Head of caudate nucleus (tissue), 42 donors: Measurements from ENCODE around the gene NT5DC3.

Experiments used
- DNase-seq, 42 donors: peaks; one replicate each; pipeline versions ENCODE4 v3.0.0 to v3.0.0-alpha.2; 2020 to 2021; ENCODE audit warnings: mixed read lengths in 7 of 42
- intact Hi-C: fragments of 100-400 bp; cut with DNase I; formaldehyde crosslinking; loops from one replicate; pipeline ENCODE4 v1.15.0; 2022

Gene NT5DC3

GRCh38 chr12:103858953-103859601, 18.0 kb upstream of the NT5DC3 start:
- intact Hi-C loops: no loop called here
- no peak for DNase-seq

DNA sequence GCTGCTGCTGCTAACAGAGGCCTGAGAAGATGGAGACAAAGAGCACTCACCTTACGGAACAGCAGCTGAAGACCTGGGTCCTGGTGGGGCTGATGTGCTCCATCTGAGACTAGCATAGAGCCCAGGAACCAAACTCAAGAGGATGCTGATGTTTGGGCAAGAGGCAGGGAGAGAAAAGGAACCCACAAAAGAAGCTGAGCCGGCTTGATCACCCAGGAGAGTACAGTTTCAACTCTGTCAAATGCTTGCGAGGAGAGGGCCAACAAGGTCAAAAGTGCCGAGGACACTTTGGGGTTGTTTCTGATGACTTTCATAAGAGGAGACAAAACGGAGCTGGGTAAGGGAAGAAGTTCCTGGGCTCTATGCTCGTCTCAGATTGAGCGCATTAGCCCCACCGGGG, 17.3 kb upstream of the NT5DC3 start:
- intact Hi-C loops: no loop called here
- DNase-seq: no peak

DNA sequence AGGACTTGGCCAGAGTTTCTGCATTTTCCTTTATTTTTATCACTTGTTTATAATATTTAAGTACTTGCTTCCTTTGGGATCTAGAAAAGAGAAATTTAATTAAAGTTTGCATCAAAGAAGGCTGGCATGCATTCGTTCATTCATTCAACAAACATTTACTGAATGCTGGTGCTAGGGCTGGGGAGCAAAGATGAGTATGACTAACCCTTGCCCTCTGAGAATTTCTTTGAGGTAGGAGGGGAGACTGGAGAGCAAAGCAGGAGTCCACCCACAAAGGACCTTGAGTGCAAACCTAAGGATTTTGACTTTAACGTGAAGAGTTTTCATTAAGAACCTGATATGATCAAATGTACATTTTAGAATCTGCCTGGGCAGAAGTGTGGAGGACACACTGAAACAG, 16.1 kb upstream of the NT5DC3 start:
- intact Hi-C loops: no loop called here
- DNase-seq: no peak

DNA sequence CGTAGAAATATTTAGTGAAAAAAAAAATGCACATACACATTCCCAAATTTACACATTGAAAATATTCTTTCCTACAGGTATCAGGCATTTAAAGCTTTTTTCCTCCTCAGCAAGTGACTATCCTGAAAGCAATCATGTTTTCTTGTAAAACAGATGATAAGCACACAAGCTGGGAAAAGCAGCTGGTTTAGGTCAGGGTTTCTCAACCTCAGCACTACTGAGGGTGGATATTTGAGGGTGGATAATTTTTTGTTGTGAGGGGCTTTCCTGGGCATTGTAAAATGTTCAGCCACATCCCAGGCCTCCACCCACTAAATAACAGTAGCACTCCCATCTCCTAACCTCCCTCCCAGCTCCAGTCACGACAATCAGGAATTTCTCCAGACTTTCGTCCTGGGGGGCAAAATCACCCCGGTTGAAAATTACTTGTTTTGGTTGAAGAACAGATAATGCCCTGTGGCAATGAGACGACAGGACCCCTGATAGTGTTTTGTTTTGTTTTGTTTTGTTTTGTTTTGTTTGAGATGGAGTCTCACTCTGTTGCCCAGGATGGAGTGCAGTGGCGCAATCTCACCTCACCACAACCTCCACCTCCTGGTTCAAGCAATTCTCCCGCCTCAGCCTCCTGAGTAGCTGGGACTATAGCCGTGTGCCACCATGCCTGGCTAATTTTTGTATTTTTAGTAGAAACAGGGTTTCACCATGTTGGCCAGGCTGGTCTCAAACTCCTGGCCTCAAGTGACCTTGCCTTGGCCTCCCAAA, 15.0 kb upstream of the NT5DC3 start:
- DNase-seq: no peak
- intact Hi-C loops: no loop called here

- intact Hi-C loops: no loop called here
- no peak for DNase-seq
Observed at GRCh38 chr12:103855036-103855712, 14.1 kb upstream of the NT5DC3 start.

- peak in 1 of 42 donors; percentile 4 for DNase-seq
- intact Hi-C loops: no loop called here
Observed at GRCh38 chr12:103854372-103854973, 13.4 kb upstream of the NT5DC3 start.

- intact Hi-C loops: no loop called here
Observed at GRCh38 chr12:103852498-103852997, 11.5 kb upstream of the NT5DC3 start.

DNA sequence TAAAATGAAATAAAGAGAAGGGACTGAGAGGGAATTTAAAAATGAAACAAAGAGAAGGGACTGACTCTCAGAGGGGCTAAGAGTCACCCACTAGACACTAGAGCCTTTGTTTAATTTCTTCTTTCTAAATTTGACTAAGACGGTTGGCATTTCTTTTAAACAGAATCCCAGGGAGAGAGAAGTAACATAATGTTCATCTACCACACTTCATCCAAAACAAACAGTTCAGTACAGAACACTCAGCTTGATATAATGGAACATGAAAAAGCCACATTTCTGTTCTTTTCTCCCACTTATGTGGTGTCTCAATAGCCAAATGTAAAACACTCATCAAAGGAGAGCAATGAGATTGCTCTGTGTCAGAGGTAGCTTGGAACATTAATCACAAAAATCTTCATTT, 10.1 kb upstream of the NT5DC3 start:
- DNase-seq: no peak
- intact Hi-C loops: no loop called here

More at GRCh38 chr12:103852498-103852997, 11.5 kb upstream of the NT5DC3 start:
- DNase-seq: peak; percentile 31 to 89 (median 66)

- intact Hi-C loops: no loop called here
- no peak for DNase-seq
Observed at GRCh38 chr12:103850429-103850828, 9.4 kb upstream of the NT5DC3 start.

GRCh38 chr12:103848917-103849491, 8.0 kb upstream of the NT5DC3 start:
- no peak for DNase-seq
- intact Hi-C loops: no loop called here

DNA sequence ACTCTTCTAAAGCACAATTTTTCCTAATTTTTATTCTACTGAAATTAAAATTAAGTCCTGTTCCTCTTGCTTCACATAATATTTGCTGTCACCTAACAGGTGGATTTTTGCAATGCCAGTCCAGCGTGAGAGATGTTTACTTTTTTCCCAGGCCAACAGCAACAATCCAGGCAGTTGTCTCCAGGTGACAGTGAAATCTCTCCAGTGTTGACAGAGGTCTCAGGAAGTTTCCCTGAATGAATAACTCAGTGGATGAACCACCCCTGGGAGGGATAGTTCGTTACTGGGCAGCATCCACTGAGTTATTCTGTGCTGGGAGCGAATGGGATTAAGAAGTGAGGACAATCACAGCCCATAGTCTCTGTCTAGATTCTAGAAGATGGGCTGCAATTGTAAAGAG, 7.1 kb upstream of the NT5DC3 start:
- DNase-seq: peak in 1 of 42 donors; percentile 25
- intact Hi-C loops: no loop called here

DNA sequence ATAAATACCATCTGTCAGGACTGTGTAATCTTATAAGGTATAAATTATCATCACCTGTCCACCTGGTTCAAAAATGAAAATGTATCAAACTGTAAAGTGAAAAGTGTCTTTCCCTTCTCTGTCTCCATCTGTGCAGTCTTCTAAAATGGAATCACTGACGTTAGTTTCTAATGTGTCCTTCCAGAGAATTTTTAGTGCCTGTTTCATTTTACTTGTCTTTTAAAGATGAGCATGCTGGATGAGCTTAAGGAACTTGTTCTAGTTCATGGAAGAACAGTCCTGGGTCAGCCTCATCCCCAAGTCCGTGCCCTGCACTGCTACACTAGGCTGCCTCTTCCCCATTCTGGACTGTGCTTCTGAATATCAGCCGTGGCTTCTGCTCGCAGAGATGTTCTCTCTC, 5.4 kb upstream of the NT5DC3 start:
- DNase-seq: peak in 1 of 42 donors; percentile 15
- intact Hi-C loops: no loop called here

DNA sequence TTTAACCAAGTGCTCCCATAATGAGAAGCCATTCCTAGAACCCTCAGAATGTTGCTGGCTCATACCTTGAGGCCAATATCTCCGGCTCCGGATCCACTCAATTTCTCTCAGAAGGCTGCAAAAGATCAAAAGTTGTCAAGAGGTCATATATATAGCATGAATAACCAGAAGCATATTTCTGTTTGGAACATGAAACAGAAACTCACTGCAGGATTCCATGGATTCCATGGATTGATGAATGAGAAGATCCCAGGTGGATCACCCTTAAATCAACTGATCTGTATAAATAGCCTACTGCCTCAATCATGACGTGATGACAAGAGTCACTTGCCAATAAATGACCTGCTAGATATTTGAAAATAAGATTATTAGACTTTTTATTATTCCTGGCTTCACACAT, 3.3 kb upstream of the NT5DC3 start:
- intact Hi-C loops: no loop called here
- no peak for DNase-seq

DNA sequence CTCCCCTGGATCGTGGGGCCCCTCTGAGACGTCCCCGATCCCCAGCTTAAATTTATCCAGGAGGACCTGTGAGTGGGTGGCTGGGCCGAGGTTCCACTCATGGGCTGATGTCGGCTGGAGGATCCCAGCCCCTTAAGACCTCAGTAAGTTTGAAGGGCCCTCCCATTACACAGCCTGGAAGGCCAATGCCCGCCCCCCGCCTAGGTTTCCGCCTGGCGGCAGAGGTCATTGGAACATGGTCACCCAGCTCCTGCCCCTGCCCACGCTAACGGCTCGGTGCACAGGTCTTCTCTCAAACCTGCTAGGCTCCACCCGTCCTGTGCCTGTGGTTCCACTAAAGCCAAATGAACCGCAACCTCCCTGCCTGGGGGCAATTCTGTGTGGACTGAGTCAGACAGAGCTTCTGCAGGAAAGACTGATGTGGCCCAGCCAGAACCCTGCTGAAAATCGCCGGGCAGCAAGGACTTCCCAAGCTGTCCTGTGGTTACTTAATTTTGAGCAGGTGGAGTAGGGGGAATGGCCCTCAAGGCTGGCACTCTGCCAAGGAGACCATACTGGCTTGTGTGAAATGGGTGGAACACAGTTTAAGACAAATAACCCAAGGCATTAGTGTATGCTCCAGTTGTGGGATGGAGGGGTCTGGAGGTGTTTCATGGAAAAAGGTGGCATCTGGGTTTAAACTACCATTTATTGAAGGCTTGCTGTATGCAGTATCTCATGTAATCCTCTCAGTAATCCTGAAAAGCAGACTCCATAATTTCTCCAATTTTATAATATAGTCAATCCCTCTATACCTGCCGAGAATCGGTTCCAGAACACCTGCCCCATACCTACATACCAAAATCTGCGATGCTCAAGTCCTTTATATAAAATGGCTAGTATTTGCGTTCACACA, 903 bp upstream of the NT5DC3 start:
- peak in 26 of 42 donors; percentile 3 to 52 (median 17) for DNase-seq
- intact Hi-C loops: no loop called here

DNA sequence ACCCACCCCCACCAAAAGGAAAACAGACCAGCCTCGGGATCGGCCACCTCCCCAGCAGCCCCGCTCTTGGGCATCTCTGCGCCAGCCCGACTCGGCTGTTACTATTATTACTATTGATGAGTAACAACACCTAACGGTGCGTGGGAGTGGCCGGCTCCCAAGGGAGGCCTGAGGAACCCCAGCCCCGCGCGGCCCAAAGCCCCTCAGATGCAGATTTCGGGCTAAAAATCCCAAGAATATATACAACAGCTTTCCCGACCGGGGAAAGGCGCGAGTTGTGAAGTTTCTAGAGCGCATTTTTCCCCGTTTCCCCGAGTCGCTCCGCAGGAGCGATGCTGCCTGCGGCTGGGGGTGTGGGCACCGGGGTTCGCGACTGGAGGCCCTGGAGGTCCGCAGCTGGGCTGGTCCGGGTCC, 565 bp downstream of the NT5DC3 start:
- intact Hi-C loops: no loop called here
- peak in 19 of 42 donors; percentile 4 to 47 (median 16) for DNase-seq

DNA sequence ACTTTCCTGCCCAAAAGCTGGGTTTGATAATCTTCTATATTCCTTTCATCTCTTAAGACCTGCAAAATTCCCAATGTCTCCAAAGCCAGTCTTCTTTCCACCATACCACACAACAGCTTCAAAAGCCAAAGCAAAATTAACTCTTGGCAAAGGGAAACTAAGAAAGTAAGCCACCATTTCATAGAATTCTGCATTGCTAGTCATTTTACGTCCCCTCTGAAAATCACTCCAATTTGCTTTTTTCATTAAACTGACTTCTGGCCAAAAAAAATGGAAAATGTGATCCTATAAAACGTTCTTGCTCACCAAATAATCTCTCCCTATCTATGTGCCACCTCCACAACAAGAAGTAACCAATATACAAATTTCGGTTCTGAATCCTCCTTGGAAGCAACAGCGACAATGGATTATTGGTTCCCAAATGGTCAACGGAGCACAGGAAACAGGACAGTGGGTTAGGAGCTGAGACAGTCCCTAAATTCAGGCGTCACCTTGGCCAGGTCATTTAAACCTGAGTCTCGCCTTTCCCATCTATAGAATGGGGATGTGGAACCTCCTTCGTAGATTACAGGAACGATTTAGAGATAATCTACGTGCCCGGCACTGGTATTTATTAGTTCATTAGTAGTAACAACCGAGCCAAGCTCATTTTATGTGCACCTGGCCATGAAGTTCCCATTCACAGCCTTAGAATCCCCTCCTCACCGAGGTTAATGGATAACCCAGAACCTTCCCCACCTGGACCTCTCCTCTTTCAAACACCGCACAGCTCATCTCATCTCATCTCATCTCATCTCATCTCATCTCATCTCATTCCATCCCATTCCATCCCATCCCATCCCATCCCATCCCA, 1.2 kb downstream of the NT5DC3 start:
- no peak for DNase-seq
- intact Hi-C loops: no loop called here

- intact Hi-C loops: no loop called here
- no peak for DNase-seq
Observed at GRCh38 chr12:103839103-103839502, 1.9 kb downstream of the NT5DC3 start.
